D721Med (cell line): Measurements from ENCODE around the gene NXF1.

ENCODE experiments used
- DNase-seq: peaks from one replicate; pipeline ENCODE4 v3.0.0; 2011; ENCODE audit warnings: low spot score; ENCODE audit not compliant: insufficient read length
- FAIRE-seq: peaks from 2 replicates; lab custom pipeline; 2011; peaks lifted over from hg19 to GRCh38; lab: Jason Lieb, UNC
- CTCF ChIP-seq: IDR thresholded peaks from 2 replicates; pipeline ENCODE4 v1.5.1; 2012; ENCODE audit warnings: mild to moderate bottlenecking, control low read depth; ENCODE audit not compliant: insufficient read depth; ENCODE audit errors: missing control alignments

NXF1 gene

GRCh38 chr11:62806611-62807121, 1.4 kb upstream of the NXF1 start:
- DNase-seq (no peak), FAIRE-seq (no peak)
- TF ChIP-seq CTCF: no peak

GRCh38 chr11:62805961-62806441, 761 bp upstream of the NXF1 start:
- DNase-seq (no peak), FAIRE-seq (no peak)
- no peak for TF ChIP-seq CTCF

- no peak for TF ChIP-seq CTCF
- FAIRE-seq (no peak), DNase-seq (no peak)
Measured at GRCh38 chr11:62804310-62805075, 747 bp downstream of the NXF1 start.

DNA sequence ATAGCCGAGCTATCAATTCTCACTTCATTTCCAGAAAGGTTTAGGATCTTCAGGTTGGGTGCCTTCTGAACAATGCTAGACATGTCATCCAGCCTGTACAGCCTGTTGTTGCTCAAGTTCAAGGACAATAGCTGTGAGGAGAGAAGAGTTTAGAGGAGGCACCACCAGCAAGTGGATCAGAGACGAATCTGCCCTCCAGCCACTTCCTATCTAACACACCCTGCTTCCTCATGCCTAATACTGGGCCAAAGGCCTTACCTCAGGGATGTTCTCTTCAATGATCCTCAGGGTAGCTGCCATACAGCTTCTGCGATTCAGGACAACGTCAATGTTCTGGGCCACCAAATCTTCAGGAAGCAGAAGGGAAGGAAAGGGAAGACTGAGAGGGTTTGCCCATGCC, 4.2 kb downstream of the NXF1 start:
- no peak for TF ChIP-seq CTCF
- FAIRE-seq: no peak
- DNase-seq: no peak

- DNase-seq: no peak
- TF ChIP-seq CTCF: no peak
- FAIRE-seq: no peak
Measured at GRCh38 chr11:62799486-62799885, 5.8 kb downstream of the NXF1 start.

GRCh38 chr11:62796281-62796680, 9.0 kb downstream of the NXF1 start:
- no peak for TF ChIP-seq CTCF
- no peak for FAIRE-seq

GRCh38 chr11:62794201-62794775, 11.0 kb downstream of the NXF1 start:
- TF ChIP-seq CTCF: no peak
- FAIRE-seq: no peak
- DNase-seq: no peak

More at GRCh38 chr11:62796281-62796680, 9.0 kb downstream of the NXF1 start:
- DNase-seq: no peak
